ENCODE measurements around the gene IGSF9B. TPM values are rescaled to one million over a fixed set of nuclear protein-coding genes. Genes with fewer than 3 reads are reported as not detected.

The IGSF9B gene
- total RNA-seq, 2 donors from 2014 or later: 1.8 to 9.1 TPM

DNA sequence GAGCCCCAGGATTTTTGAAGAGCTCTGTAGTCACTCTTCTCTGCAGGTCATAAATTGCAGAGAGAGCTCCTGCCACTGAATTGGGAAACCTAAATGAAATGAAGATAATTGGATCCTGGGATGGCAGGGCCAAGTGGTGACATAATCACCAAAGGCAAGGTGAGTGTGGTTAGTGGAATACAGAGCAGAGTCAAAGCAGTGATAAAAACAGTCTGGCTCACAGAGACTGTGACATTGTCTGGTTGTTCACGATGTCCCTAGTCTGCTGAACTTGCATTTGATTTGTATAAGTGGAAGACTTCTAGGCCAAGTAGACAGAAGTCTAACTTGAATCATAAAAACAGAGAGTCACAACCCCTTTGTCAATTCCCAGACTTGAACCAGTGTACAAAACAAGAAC, 84.6 kb downstream of the IGSF9B start:
- Mint-ChIP-seq H3K9me3 (no peaks in the 10 kb centered on the region), H3K4me3 (no peak overlapping the region), H3K27me3 (peaks cover 0 to 2% of the 10 kb centered on the region in 2 donors), H3K36me3 (no peaks in the 10 kb centered on the region), H3K27ac (no peak overlapping the region), H3K4me1 (ENCODE audit: low read depth in 2 of 2) (no peaks in the 10 kb centered on the region)
- ATAC-seq (no peak), DNase-seq (ENCODE audit: low spot score) (no peak)

DNA sequence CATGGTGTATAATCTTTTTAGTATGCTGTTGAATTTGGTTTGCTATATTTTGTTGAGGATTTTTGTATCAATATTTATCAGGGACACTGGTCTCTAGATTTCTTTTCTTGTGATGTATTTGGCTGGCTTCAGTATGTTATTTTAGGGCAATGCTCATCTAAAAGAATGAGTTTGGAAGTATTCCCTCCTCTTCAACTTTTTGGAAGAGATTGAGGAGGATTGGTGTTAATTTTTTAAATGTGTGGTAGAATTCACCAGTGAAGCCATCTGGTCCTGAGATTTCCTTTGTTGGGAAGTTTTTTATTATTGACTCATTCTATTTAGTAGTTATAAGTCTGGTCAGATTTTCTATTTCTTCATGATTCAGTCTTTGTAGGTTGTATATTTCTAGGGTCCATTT, 89.3 kb downstream of the IGSF9B start:
- no peak overlapping the region for H3K27ac Mint-ChIP-seq
- ATAC-seq (no peak), DNase-seq (ENCODE audit: low spot score) (no peak)
- H3K36me3 Mint-ChIP-seq: no peaks in the 10 kb centered on the region
- no peaks in the 10 kb centered on the region for H3K27me3 Mint-ChIP-seq
- H3K4me1 Mint-ChIP-seq (ENCODE audit: low read depth in 2 of 2): no peaks in the 10 kb centered on the region
- H3K4me3 Mint-ChIP-seq: no peak overlapping the region
- H3K9me3 Mint-ChIP-seq: no peaks in the 10 kb centered on the region

DNA sequence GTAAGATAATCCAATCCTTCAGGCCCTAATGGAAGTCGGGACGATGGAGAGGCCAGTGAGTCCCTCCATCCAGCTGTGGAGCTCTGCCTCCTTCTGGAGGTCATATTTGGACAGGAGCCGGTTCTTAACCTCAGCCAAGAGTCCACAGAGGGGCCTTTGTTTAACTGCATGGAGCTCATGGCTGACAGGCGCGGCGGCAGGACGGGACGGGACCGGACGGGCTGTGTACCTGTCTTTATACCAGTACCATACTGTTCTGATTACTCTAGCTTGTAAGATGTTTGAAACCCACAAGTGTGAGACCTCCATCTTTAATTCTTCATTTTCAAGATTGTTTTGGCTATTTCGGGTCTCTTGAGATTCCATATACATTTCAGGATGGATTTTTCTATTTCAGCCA, 91.3 kb downstream of the IGSF9B start:
- Mint-ChIP-seq H3K27ac (no peak overlapping the region), H3K4me3 (no peak overlapping the region), H3K9me3 (no peaks in the 10 kb centered on the region), H3K36me3 (no peaks in the 10 kb centered on the region), H3K27me3 (no peaks in the 10 kb centered on the region), H3K4me1 (ENCODE audit: low read depth in 2 of 2) (no peaks in the 10 kb centered on the region)
- DNase-seq (ENCODE audit: low spot score) (no peak), ATAC-seq (no peak)

DNA sequence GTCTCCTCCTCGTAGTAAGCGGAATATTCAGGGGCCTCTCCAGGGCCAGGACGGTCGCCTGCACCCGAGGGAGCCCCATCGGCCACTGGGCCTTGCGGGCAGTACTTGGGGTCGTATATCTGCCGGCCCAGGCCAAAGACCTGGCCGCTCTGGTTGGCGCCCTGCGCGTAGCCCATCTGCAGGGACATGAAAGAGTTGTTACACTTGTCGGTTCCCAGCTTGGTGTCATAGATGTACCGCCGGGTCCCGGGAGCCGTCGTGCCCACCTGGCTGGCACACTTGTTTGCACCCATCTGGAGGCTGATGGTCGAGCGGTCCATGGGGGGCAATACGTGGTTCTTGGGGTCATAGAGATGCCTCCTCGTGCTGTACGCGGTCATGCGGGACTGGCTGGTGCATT, 92.0 kb downstream of the IGSF9B start:
- ATAC-seq (no peak), DNase-seq (ENCODE audit: low spot score) (no peak)
- Mint-ChIP-seq H3K27ac (no peak overlapping the region), H3K4me1 (ENCODE audit: low read depth in 2 of 2) (no peaks in the 10 kb centered on the region), H3K27me3 (peaks cover 4% of the 10 kb centered on the region in 2 donors), H3K9me3 (no peaks in the 10 kb centered on the region), H3K36me3 (no peaks in the 10 kb centered on the region), H3K4me3 (no peak overlapping the region)

DNA sequence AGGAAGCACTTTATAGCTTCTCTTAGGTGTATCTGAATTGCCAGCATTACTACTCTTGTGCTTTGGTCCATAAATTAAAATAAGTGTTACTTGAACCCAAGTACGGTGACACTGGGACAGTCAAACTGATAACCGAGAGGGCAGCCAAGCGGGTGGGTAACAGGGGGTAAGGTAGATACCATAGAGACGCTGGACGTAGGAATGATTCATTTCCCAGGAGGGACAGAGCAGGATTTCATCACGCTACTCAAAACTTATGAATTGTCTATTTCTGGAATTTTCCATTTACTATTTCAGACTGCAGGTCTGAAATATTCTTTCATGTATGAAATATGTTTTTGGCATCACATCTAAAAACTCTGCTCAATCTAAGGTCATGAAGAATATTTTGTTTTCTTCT, 96.6 kb downstream of the IGSF9B start:
- Mint-ChIP-seq H3K36me3 (no peaks in the 10 kb centered on the region), H3K27me3 (peaks cover 14 to 18% of the 10 kb centered on the region in 2 donors), H3K4me1 (ENCODE audit: low read depth in 2 of 2) (no peaks in the 10 kb centered on the region), H3K9me3 (no peaks in the 10 kb centered on the region), H3K4me3 (no peak overlapping the region), H3K27ac (no peak overlapping the region)
- ATAC-seq (no peak), DNase-seq (ENCODE audit: low spot score) (no peak)

Other genes with a start within 250 kb of the IGSF9B start
- not detected for gene SPATA19, start 111.5 kb downstream of the IGSF9B start, total RNA-seq
- 1 to 10 TPM; 2.9 to 5.7 TPM for gene JAM3, start 112.1 kb upstream of the IGSF9B start, total RNA-seq

All from natural killer cell treated with Interleukin-12 subunit alpha and Interleukin-12 subunit beta and Interleukin-15 and Interleukin-18, amount 100 ng/mL, for 72 hours (primary cell).